Kidney (tissue), 14 donors: ENCODE measurements around the gene TIPARP. TPM values are rescaled to one million over a fixed set of nuclear protein-coding genes. Genes with fewer than 3 reads are reported as not detected.

Experiments
- DNase-seq, 5 donors: peaks; one replicate each; pipeline ENCODE4 v3.0.0-alpha.2; 2013 to 2020
- FAIRE-seq: peaks from 2 replicates; lab custom pipeline; 2012; peaks lifted over from hg19 to GRCh38; lab: Jason Lieb, UNC
- H3K27ac ChIP-seq, 2 donors: one replicate each; pipeline ENCODE4 v1.7.0; 2013; ENCODE audit warnings: low read depth in 2 of 2, low read length in 2 of 2, inconsistent platforms in 1 of 2
- H3K27me3 ChIP-seq: one replicate; pipeline ENCODE4 v1.7.1; 2013; ENCODE audit warnings: low read length, inconsistent platforms; ENCODE audit not compliant: control insufficient read depth, insufficient read depth
- H3K36me3 ChIP-seq, 3 donors: one replicate each; pipeline versions ENCODE4 v1.7.0 to v1.7.1; 2013; ENCODE audit warnings: low read length in 3 of 3, control low read depth in 1 of 3, inconsistent platforms in 1 of 3; ENCODE audit not compliant: insufficient read depth in 3 of 3, control insufficient read depth in 2 of 3
- H3K4me1 ChIP-seq, 3 donors: one replicate each; pipeline versions ENCODE4 v1.7.0 to v1.7.1; 2013; ENCODE audit warnings: low read length in 3 of 3, inconsistent platforms in 1 of 3, low read depth in 1 of 3; ENCODE audit not compliant: control insufficient read depth in 2 of 3, insufficient read depth in 2 of 3
- H3K4me3 ChIP-seq, 3 donors: one replicate each; pipeline versions ENCODE4 v1.7.0 to v1.8.1; 2013; ENCODE audit warnings: low read length in 3 of 3, control low read depth in 1 of 3, inconsistent platforms in 1 of 3
- H3K9ac ChIP-seq, 3 donors: one replicate each; pipeline versions ENCODE4 v1.7.0 to v1.7.1; 2013; ENCODE audit warnings: low read length in 3 of 3, control low read depth in 1 of 3, inconsistent platforms in 1 of 3
- H3K9me3 ChIP-seq, 3 donors: one replicate each; pipeline versions ENCODE4 v1.7.0 to v1.7.1; 2013; ENCODE audit warnings: low read length in 3 of 3, control low read depth in 1 of 3, inconsistent platforms in 1 of 3; ENCODE audit not compliant: control insufficient read depth in 2 of 3, insufficient read depth in 1 of 3
- CTCF ChIP-seq: IDR thresholded peaks from 3 replicates; pipeline ENCODE4 v1.5.1; 2012; ENCODE audit warnings: mild to moderate bottlenecking, moderate library complexity, borderline replicate concordance; ENCODE audit not compliant: insufficient read depth; ENCODE audit errors: extremely low read depth
- intact Hi-C: fragments of 100-400 bp; cut with DNase I; formaldehyde crosslinking; loops from one replicate; pipeline ENCODE4 v1.11.1; 2022
- polyA plus RNA-seq: library from polyadenylated mRNA; stranded (reverse); fragments of 350-450 nt; fragmentation: Illumina TruSeq; extraction: RNeasy Lipid Tissue Mini Kit (QIAGEN cat#74804); gene quantifications from one replicate; pipeline ENCODE4 v1.2.3, GENCODE V29; 2014; ENCODE audit warnings: low read depth, low replicate concordance; ENCODE audit not compliant: insufficient read depth
- total RNA-seq: library from RNA; stranded (reverse); fragmentation: NEBNext Ultra II Directional; extraction: Animal tissue kit (Norgen Biotek cat#: 25700); gene quantifications from one replicate; pipeline ENCODE4 v1.2.1, GENCODE V29; 2021
- donor health status: control.
- donor health status: control.
- donor health status: control.
- donor health status: control.
- donor health status: control.
- donor health status: DM: yes; HTN: yes; CAD: no.
- donor health status: Normal renal cell carcinoma (clear cell type).

The TIPARP gene
- total and polyA plus RNA-seq, 2 donors from 2014 or later: 9.5 to 21.8 TPM

GRCh38 chr3:156673732-156674045 is 701 bp upstream of the TIPARP start:
- Histone ChIP-seq H3K9me3 (no peaks in the 10 kb centered on the region), H3K4me1 (peaks cover 0 to 5% (median 2%) of the 10 kb centered on the region in 3 donors), H3K27me3 (no peaks in the 10 kb centered on the region), H3K9ac (peak overlapping the region in 2 of 3 donors; percentile 68 to 82), H3K27ac (peak overlapping the region; percentile 71 to 90), H3K4me3 (peak overlapping the region; percentile 72 to 88 (median 80)), H3K36me3 (peaks cover 4 to 7% (median 7%) of the 10 kb centered on the region in 3 donors)
- intact Hi-C loops: loop anchor here (10.0 kb wide), 1 partner anchor 401 kb away; no protein-coding TSS in a partner anchor
- TF ChIP-seq CTCF: no peak
- FAIRE-seq (no peak), DNase-seq (no peak)

- peak overlapping the region; percentile 90 to 94 for H3K27ac ChIP-seq
- DNase-seq (peak; percentile 69 to 90 (median 82)), FAIRE-seq (no peak)
- H3K9me3 ChIP-seq: no peaks in the 10 kb centered on the region
- peaks cover 0 to 5% (median 2%) of the 10 kb centered on the region in 3 donors for H3K4me1 ChIP-seq
- H3K4me3 ChIP-seq: peak overlapping the region; percentile 63 to 80 (median 75)
- intact Hi-C loops: loop anchor here (10.0 kb wide), 1 partner anchor 400 kb away; no protein-coding TSS in a partner anchor
- TF ChIP-seq CTCF: peak; percentile 16
- peaks cover 4 to 9% (median 9%) of the 10 kb centered on the region in 3 donors for H3K36me3 ChIP-seq
- no peaks in the 10 kb centered on the region for H3K27me3 ChIP-seq
- peak overlapping the region; percentile 49 to 84 (median 67) for H3K9ac ChIP-seq
These were observed 780 bp downstream of the TIPARP start for GRCh38 chr3:156674911-156675829.

- DNase-seq (peak in 4 of 5 donors; percentile 22 to 66 (median 55)), FAIRE-seq (no peak)
- Histone ChIP-seq H3K9me3 (no peaks in the 10 kb centered on the region), H3K4me3 (peak overlapping the region; percentile 63 to 80 (median 75)), H3K9ac (peak overlapping the region in 2 of 3 donors; percentile 40 to 84), H3K36me3 (peaks cover 4 to 9% (median 9%) of the 10 kb centered on the region in 3 donors), H3K27ac (peak overlapping the region in 1 of 2 donors; percentile 94), H3K4me1 (peaks cover 0 to 10% (median 5%) of the 10 kb centered on the region in 3 donors), H3K27me3 (no peaks in the 10 kb centered on the region)
- intact Hi-C loops: loop anchor here (10.0 kb wide), 1 partner anchor 399 kb away; no protein-coding TSS in a partner anchor
- TF ChIP-seq CTCF: no peak
These were observed 1.7 kb downstream of the TIPARP start for GRCh38 chr3:156675830-156676767.
